ENCODE results near the gene FAM114A1. TPM values are rescaled to one million over a fixed set of nuclear protein-coding genes. Genes with fewer than 3 reads are reported as not detected.

The FAM114A1 gene
- total RNA-seq, 3 donors from 2014 or later (not counting 1 experiment from before 2014, with no cell fraction given): 0.31 to 0.70 TPM; not detected in 1

DNA sequence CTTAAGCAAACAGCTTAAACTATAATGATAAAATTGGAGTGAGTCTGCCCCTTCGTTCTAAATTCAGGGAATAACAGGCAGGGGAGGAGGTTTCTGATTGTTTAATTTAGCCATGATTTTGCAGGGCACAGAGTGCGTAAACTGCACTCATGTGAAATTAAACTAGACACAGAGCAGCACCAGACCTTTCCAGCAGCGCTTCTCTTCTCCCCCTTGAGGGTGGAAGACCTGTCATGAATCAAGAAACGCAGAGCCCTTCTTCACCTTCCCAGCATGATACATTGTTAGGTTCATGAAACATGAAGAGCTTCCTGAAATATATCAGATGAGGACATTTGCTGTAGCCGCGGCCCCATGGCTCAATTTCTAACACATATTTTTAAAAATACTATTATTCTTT lies 63.1 kb downstream of the FAM114A1 start:
- no peaks in the 10 kb centered on the region for H3K4me1 Mint-ChIP-seq
- Histone ChIP-seq H3K4me1 (ENCODE audit: control insufficient read depth, insufficient read depth, low read length) (no peaks in the 10 kb centered on the region), H3K36me3 (ENCODE audit: control insufficient read depth, insufficient read depth, low read length) (no peaks in the 10 kb centered on the region), H3K9me3 (ENCODE audit: control insufficient read depth, insufficient read depth, low read length) (no peaks in the 10 kb centered on the region), H3K27ac (ENCODE audit: low read length) (no peak overlapping the region), H3K4me3 (ENCODE audit: low read length) (no peak overlapping the region), H3K27me3 (ENCODE audit: control insufficient read depth, insufficient read depth, low read length) (no peaks in the 10 kb centered on the region)
- peaks cover 0 to 7% of the 10 kb centered on the region in 2 donors for H3K27me3 Mint-ChIP-seq (ENCODE audit: low read depth in 2 of 2)
- TF ChIP-seq, protein P1, sequence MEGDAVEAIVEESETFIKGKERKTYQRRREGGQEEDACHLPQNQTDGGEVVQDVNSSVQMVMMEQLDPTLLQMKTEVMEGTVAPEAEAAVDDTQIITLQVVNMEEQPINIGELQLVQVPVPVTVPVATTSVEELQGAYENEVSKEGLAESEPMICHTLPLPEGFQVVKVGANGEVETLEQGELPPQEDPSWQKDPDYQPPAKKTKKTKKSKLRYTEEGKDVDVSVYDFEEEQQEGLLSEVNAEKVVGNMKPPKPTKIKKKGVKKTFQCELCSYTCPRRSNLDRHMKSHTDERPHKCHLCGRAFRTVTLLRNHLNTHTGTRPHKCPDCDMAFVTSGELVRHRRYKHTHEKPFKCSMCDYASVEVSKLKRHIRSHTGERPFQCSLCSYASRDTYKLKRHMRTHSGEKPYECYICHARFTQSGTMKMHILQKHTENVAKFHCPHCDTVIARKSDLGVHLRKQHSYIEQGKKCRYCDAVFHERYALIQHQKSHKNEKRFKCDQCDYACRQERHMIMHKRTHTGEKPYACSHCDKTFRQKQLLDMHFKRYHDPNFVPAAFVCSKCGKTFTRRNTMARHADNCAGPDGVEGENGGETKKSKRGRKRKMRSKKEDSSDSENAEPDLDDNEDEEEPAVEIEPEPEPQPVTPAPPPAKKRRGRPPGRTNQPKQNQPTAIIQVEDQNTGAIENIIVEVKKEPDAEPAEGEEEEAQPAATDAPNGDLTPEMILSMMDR (IDR thresholded peaks at IDR 0.05): no peak
- H3K9me3 Mint-ChIP-seq: no peaks in the 10 kb centered on the region
- DNase-seq (no peak), ATAC-seq (no peak)
- H3K27ac Mint-ChIP-seq: no peak overlapping the region
- WGBS (ENCODE audit: insufficient coverage): 78% methylated on average over 4 of the region's 6 CpGs
- no peaks in the 10 kb centered on the region for H3K36me3 Mint-ChIP-seq
- intact Hi-C loops (cut with micrococcal nuclease): no loop called here
- no peak overlapping the region for H3K4me3 Mint-ChIP-seq

DNA sequence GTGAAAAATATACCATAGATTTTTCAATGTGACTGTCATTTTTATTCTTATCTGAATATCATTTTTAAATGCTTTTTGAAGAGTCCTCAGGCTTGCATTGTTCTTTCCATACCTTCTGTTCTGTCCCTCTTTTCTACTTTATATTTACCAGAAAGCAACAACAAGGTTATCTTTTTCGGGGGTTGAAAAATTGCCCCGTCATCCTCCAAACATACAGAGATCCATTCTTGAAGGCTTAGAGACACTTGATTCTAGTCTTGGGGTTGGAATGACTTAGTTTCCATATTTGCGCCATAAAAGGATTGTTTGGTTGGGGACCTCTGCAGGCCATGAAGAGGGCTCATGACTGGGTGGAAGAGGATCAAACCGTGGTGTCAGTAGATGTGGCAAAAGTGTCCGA lies 63.5 kb downstream of the FAM114A1 start:
- WGBS (ENCODE audit: insufficient coverage): 86% methylated on average over 5 of the region's 5 CpGs
- Mint-ChIP-seq H3K36me3 (no peaks in the 10 kb centered on the region), H3K27ac (no peak overlapping the region), H3K4me3 (no peak overlapping the region), H3K9me3 (no peaks in the 10 kb centered on the region), H3K27me3 (ENCODE audit: low read depth in 2 of 2) (peaks cover 0 to 7% of the 10 kb centered on the region in 2 donors), H3K4me1 (no peaks in the 10 kb centered on the region)
- H3K4me1 ChIP-seq (ENCODE audit: control insufficient read depth, insufficient read depth, low read length): no peaks in the 10 kb centered on the region
- no peaks in the 10 kb centered on the region for H3K9me3 ChIP-seq (ENCODE audit: control insufficient read depth, insufficient read depth, low read length)
- H3K27ac ChIP-seq (ENCODE audit: low read length): no peak overlapping the region
- H3K27me3 ChIP-seq (ENCODE audit: control insufficient read depth, insufficient read depth, low read length): no peaks in the 10 kb centered on the region
- intact Hi-C loops (cut with micrococcal nuclease): no loop called here
- DNase-seq: no peak
- no peak overlapping the region for H3K4me3 ChIP-seq (ENCODE audit: low read length)
- TF ChIP-seq, protein P1 (IDR thresholded peaks at IDR 0.05): no peak
- no peaks in the 10 kb centered on the region for H3K36me3 ChIP-seq (ENCODE audit: control insufficient read depth, insufficient read depth, low read length)
- ATAC-seq: no peak

DNA sequence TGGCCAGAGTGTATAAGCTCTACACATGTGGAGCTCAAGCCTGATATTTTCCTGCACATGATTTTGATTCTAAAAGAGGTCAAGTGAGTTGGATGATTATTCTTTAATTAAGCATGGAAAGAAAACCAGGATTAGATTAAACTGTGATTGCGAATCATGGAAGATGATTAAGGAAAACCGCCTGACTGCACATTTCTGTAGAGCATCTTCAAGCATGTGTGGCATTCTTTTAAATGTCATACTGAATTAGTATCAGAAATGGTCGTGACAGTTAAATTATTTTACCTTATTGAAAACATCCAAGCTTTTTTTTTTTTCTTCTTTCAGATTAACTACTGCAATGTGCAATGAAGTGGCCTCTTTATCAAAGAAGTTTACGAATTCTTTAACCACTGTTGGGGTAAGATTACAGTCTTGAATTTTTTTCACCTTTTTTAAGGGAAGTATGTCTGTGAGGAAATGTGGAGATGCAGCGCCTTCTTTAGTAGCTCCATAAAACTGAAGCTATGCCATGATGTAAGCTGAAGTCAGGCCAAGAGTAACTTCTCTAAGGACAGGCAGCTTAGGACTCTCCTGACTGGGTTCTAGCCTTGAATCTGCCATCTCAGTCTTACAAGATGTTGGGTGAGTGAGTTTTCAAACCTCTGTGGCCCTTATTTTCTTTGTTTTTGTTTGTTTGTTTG lies 67.9 kb downstream of the FAM114A1 start:
- H3K4me3 Mint-ChIP-seq: no peak overlapping the region
- H3K27ac Mint-ChIP-seq: no peak overlapping the region
- TF ChIP-seq, protein P1 (IDR thresholded peaks at IDR 0.05): no peak
- 80% methylated on average over 5 of the region's 5 CpGs for WGBS (ENCODE audit: insufficient coverage)
- H3K27me3 ChIP-seq (ENCODE audit: control insufficient read depth, insufficient read depth, low read length): no peaks in the 10 kb centered on the region
- no peaks in the 10 kb centered on the region for H3K27me3 Mint-ChIP-seq (ENCODE audit: low read depth in 2 of 2)
- intact Hi-C loops (cut with micrococcal nuclease): no loop called here
- H3K4me1 Mint-ChIP-seq: no peaks in the 10 kb centered on the region
- ATAC-seq (no peak), DNase-seq (no peak)
- no peak overlapping the region for H3K4me3 ChIP-seq (ENCODE audit: low read length)
- no peaks in the 10 kb centered on the region for H3K36me3 ChIP-seq (ENCODE audit: control insufficient read depth, insufficient read depth, low read length)
- H3K36me3 Mint-ChIP-seq: no peaks in the 10 kb centered on the region
- H3K9me3 Mint-ChIP-seq: no peaks in the 10 kb centered on the region
- no peaks in the 10 kb centered on the region for H3K9me3 ChIP-seq (ENCODE audit: control insufficient read depth, insufficient read depth, low read length)
- no peaks in the 10 kb centered on the region for H3K4me1 ChIP-seq (ENCODE audit: control insufficient read depth, insufficient read depth, low read length)
- no peak overlapping the region for H3K27ac ChIP-seq (ENCODE audit: low read length)

DNA sequence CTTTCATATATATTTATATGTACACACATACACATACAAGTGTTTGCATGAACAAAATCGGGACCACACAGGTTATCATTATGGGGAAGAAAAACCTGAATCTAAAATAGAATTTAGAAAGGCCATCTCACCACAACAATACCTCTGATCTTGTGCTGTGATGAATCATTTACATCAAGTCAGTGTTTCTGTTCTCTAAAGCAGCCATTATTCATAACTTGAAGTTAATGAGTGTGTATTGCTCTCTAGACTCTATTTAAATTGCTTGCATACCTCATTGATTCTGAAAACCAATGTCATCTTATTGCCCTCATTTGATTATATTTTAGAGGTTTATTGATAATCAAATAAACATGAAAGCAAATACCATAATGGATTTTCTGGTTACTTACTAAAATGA lies 71.6 kb downstream of the FAM114A1 start:
- Mint-ChIP-seq H3K9me3 (no peaks in the 10 kb centered on the region), H3K27me3 (ENCODE audit: low read depth in 2 of 2) (no peaks in the 10 kb centered on the region), H3K36me3 (no peaks in the 10 kb centered on the region), H3K4me3 (no peak overlapping the region), H3K4me1 (no peaks in the 10 kb centered on the region), H3K27ac (no peak overlapping the region)
- ATAC-seq: no peak
- WGBS (ENCODE audit: insufficient coverage): no CpG with 5 or more reads among the region's 1 CpG
- Histone ChIP-seq H3K27ac (ENCODE audit: low read length) (no peak overlapping the region), H3K27me3 (ENCODE audit: control insufficient read depth, insufficient read depth, low read length) (no peaks in the 10 kb centered on the region), H3K4me3 (ENCODE audit: low read length) (no peak overlapping the region), H3K9me3 (ENCODE audit: control insufficient read depth, insufficient read depth, low read length) (no peaks in the 10 kb centered on the region), H3K4me1 (ENCODE audit: control insufficient read depth, insufficient read depth, low read length) (no peaks in the 10 kb centered on the region), H3K36me3 (ENCODE audit: control insufficient read depth, insufficient read depth, low read length) (no peaks in the 10 kb centered on the region)
- no peak for DNase-seq
- intact Hi-C loops (cut with micrococcal nuclease): no loop called here
- TF ChIP-seq, protein P1 (IDR thresholded peaks at IDR 0.05): no peak

All from natural killer cell (primary cell).